ENCODE measurements around the gene SELENOM. TPM values are rescaled to one million over a fixed set of nuclear protein-coding genes. Genes with fewer than 3 reads are reported as not detected.
"Not testable (repeated sequence)": the region's sequence is repeated elsewhere in the genome, so short reads cannot be mapped to it uniquely, and the experiment has no call there.

The SELENOM gene
- total RNA-seq, 1 donor from 2014 or later = 43.4 TPM

DNA sequence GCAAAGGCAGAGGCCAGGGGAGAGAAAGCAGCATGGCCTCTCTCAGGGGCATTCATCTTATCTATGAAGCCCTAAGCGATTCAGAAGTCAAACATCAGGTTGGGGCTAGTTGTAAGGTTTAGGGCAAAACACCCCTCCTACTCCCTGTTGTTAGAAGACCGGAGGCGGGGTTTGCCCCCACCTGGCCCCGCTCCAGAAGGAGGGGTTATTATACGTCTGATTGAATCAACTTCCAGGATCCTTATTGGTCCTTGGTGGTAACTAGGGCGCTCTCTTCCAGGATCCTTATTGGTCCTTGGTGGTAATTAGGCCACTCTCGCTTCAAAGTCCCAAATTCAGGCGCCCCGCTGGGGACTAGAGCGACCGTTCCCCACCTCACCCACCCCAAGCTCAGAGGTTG lies 38.4 kb downstream of the SELENOM start:
- intact Hi-C loops (cut with DNase I) = no loop called here
- DNase-seq (peak; percentile 4), ATAC-seq (ENCODE audit: poor library complexity) (no peak)

DNA sequence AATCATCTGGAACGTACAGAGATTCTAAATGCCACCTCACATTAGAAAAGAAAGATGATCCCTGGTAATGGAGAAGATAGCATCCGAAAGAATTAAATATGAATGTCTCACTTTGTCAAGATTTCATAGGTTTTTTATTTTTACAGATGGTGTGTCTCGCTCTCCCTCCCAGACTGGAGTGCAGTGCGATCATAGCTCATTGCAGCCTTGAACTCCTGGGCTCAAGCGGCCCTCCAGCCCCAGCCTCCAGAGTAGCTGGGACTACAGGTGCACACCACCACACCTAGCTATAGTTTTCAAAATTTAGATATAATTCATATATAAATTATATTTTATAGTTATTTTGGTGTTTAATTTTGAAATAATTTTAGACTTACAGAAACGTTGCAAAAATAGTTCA lies 43.0 kb downstream of the SELENOM start:
- intact Hi-C loops (cut with DNase I) = no loop called here
- ATAC-seq (ENCODE audit: poor library complexity) (no peak), DNase-seq (peak; percentile 8)

GRCh38 chr22:31062566-31063230 lies 44.7 kb downstream of the SELENOM start:
- DNase-seq (no peak), ATAC-seq (ENCODE audit: poor library complexity) (no peak)
- intact Hi-C loops (cut with DNase I) = no loop called here

DNA sequence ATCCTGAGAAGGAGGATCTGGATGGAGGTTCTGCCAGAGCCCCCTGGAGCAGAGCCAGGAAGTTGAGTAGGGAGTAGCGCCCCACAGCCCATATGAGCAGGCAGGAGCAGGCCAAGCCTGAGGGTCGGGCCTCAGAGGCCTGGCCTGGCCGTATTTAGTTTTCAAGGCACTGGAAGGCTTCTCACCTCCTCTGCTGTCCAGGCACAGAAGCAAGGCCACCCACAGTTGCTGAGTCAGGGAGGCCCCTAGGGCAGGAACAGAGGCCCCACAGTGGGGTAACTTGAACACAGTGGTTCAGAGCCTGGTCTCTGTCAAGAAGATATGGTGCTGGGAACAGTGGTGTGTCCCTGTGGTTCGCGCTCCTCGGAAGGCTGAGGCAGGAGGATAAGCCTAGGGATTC lies 47.7 kb downstream of the SELENOM start:
- intact Hi-C loops (cut with DNase I); DNase-seq; ATAC-seq (ENCODE audit: poor library complexity): not testable (repeated sequence)

GRCh38 chr22:31056986-31057599 lies 50.3 kb downstream of the SELENOM start:
- DNase-seq (no peak), ATAC-seq (ENCODE audit: poor library complexity) (no peak)
- intact Hi-C loops (cut with DNase I) = no loop called here

DNA sequence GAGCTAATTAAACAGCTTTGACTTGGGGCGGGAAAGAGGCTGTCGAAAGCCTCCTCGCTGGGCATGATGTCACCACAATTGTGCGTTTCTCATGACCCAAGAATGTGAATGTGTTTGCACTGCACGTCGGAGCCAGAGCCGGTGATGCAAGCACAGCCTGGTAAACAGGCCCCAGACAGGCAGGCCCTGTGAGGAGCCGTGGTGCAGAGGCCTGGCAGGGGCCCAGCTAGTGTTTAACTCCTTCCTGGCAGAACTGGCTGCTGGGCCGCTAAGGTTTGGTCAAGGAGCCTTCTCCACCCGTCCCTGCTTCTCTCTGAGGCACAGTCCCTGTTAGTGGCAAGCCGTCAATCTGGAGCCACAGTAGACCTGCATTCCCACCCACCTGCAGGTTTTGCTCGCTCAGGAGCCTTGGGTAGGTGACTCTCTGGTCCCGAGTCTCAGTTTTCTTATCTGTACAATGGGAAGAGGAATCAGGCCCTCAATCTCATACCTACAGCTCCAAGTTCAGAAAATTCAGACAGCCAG lies 51.7 kb downstream of the SELENOM start:
- intact Hi-C loops (cut with DNase I) = no loop called here
- DNase-seq (peak; percentile 91), ATAC-seq (ENCODE audit: poor library complexity) (peak; percentile 94)

DNA sequence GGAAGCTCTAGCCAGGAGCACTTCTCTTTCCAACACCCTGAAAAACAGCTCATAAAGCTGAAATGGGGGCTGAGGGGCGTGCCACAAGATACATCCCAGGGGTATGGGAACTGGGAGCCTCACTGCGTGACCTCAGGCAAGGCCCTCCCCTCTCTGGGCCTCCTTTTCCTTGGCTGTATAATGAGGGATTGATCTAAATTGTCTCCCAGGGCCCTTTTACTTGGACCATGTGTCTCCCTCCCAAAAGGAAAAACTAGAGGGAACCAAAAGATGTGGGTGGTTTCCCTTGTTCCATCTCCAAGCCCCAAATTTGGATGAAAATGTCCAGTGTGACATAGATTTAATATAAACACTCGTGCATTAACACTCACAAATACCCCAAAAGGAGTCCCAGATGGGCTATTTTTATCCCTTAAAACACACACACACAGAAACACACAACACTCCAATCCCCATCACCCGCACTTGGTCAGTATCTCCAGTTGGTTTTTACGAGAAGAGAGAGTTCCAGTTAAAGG lies 52.2 kb downstream of the SELENOM start:
- intact Hi-C loops (cut with DNase I) = no loop called here
- DNase-seq = no peak
- peak; percentile 52 for ATAC-seq (ENCODE audit: poor library complexity)

Other genes starting within 250 kb of the SELENOM start
- 20.1 TPM for gene MORC2, start 138.8 kb downstream of the SELENOM start, total RNA-seq
- 30.9 TPM for gene TUG1, start 138.3 kb downstream of the SELENOM start, total RNA-seq
- 256 TPM for gene SMTN, start 26.2 kb downstream of the SELENOM start, total RNA-seq
- 15.4 TPM for gene INPP5J, start 15.4 kb upstream of the SELENOM start, total RNA-seq
- not detected for gene PLA2G3, start 32.9 kb upstream of the SELENOM start, total RNA-seq
- gene RNF185, start 52.6 kb upstream of the SELENOM start, total RNA-seq = 17.7 TPM
- gene LIMK2, start 104.7 kb upstream of the SELENOM start, total RNA-seq = 8.5 TPM
- 10.4 TPM for gene PIK3IP1, start 184.9 kb upstream of the SELENOM start, total RNA-seq
- gene PATZ1, start 238.8 kb upstream of the SELENOM start, total RNA-seq = 9.9 TPM